AG09309 (cell line): ENCODE results near the gene INPP5A.
"Not testable (repeated sequence)": the region's sequence is repeated elsewhere in the genome, so short reads cannot be mapped to it uniquely, and the experiment has no call there.

Experiments
- DNase-seq: peaks from one replicate; pipeline ENCODE4 v3.0.0-alpha.2; 2010; ENCODE audit warnings: low read depth
- H3K4me3 ChIP-seq: 2 replicates; pipeline ENCODE4 v1.5.1; 2011; ENCODE audit warnings: mild to moderate bottlenecking, low read depth, low read length, moderate library complexity; ENCODE audit not compliant: control insufficient read depth
- TF ChIP-seq, protein P1 (sequence below): IDR thresholded peaks from 2 replicates; pipeline ENCODE4 v1.5.1; 2011; ENCODE audit warnings: mild to moderate bottlenecking, low read depth, low read length, inconsistent platforms; ENCODE audit not compliant: insufficient read depth, control insufficient read depth; ENCODE audit errors: missing control alignments

The INPP5A gene

DNA sequence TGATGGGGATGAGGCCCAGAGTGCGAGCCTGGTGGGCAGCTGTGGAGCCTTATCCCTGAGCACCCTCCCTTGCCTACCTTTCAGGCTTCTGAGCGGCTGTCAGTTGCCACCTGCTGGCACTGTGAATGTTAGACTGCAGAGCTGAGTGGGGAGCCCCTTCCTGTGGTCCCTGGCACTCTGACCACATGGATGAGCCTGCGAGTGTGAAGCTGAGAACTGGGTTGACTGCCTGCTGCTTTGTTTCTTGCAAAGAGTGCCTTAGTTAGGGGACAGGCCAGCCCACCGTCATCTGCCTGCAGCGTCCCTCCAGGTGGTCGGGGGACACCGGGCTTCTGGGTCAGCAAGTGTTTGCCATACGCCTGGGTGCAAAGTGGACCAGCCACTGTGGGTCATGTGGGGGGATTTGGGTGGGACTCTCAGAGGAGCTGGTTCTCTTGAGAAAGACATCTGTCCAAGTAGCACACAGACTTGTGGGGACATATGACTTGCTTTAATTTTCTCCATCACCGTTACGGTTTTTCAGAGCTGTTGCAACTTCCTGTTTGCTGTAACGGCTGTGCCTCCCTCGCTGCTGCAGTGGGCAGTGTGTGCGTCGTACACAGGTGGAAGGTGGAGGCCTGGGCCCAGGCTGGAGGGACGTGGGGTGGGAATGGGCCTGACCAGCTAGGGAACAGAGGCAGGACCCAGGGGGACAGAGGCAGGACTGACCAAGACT is 13.7 kb downstream of the INPP5A start:
- DNase-seq = no peak
- H3K4me3 ChIP-seq = no peak overlapping the region
- TF ChIP-seq, protein P1, sequence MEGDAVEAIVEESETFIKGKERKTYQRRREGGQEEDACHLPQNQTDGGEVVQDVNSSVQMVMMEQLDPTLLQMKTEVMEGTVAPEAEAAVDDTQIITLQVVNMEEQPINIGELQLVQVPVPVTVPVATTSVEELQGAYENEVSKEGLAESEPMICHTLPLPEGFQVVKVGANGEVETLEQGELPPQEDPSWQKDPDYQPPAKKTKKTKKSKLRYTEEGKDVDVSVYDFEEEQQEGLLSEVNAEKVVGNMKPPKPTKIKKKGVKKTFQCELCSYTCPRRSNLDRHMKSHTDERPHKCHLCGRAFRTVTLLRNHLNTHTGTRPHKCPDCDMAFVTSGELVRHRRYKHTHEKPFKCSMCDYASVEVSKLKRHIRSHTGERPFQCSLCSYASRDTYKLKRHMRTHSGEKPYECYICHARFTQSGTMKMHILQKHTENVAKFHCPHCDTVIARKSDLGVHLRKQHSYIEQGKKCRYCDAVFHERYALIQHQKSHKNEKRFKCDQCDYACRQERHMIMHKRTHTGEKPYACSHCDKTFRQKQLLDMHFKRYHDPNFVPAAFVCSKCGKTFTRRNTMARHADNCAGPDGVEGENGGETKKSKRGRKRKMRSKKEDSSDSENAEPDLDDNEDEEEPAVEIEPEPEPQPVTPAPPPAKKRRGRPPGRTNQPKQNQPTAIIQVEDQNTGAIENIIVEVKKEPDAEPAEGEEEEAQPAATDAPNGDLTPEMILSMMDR = no peak

DNA sequence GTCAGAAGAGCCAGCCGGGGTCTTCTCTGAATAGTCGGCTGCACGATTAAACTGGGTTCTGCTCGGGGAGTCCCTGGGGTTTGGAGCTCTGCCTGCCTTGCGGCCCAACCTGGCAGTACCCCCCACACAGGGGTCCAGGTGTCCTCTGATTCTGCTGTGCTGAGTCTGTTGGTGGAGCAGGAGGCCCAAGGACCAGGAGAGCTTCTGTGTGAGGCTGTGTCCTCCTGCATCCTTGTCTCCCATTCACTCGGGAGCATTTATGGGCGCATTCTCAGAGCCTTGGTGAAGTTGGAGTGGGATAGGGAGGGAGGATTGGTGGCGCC is 14.2 kb downstream of the INPP5A start:
- H3K4me3 ChIP-seq = no peak overlapping the region
- DNase-seq = no peak
- TF ChIP-seq, protein P1 = no peak

- DNase-seq, H3K4me3 ChIP-seq: not testable (repeated sequence)
These were observed 15.0 kb downstream of the INPP5A start for GRCh38 chr10:132552635-132553034.

- not testable (repeated sequence) for DNase-seq, H3K4me3 ChIP-seq
These were observed 16.0 kb downstream of the INPP5A start for GRCh38 chr10:132553568-132553967.

- no peak for DNase-seq
- TF ChIP-seq, protein P1 = no peak
- no peak overlapping the region for H3K4me3 ChIP-seq
These were observed 16.7 kb downstream of the INPP5A start for GRCh38 chr10:132554053-132554990.

GRCh38 chr10:132554991-132555647 is 17.5 kb downstream of the INPP5A start:
- DNase-seq = no peak
- no peak overlapping the region for H3K4me3 ChIP-seq
- TF ChIP-seq, protein P1 = no peak

DNA sequence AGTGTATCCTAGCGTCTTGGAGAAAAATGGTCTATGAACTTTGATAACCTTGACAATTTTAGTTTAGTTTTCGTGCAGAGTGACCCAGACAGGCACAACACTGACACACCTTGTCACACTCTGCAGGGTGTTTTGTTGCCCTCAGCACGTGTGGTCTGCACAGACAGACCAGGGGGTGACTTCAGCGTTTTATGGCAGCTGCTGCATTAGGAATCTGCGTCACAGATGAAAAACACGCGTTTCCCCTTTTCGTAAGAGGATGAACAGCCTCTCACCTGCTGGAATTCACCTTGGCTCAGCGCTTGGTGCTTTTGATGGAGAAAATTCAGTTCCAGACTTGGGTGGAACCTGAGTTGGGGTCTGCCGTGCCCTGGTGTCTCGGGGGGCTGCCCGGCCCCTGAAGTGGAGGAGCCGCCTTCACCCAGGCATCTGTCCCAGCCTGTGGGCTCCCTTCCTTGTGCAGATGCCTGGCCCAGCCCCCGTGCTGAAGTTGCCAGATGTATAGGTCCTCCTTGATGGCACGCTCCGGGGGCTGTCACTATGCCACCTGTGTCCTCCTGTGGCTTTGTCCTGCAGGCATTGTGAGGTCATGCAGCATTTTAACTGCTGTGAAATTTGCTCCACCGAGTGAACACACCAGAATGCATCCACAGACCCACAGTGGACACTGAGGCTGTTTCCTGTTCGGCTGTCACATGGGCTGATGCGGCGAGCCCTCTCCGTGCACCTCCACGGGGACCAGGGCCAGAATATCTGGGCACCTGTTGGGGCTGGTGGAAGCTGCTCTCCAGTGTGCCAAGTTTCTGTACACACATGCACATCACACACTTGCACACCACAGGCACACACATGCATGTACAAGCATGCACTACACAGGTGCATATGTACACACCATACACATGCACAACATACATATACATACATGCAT is 18.3 kb downstream of the INPP5A start:
- DNase-seq = no peak
- TF ChIP-seq, protein P1 = no peak
- H3K4me3 ChIP-seq = no peak overlapping the region
